Hypothalamus (tissue), 51 donors: ENCODE measurements around the gene KCTD3.

Experiments
- DNase-seq, 51 donors: peaks; one replicate each; lab custom pipeline; 2025; lab: John Stamatoyannopoulos, UW

The KCTD3 gene

DNA sequence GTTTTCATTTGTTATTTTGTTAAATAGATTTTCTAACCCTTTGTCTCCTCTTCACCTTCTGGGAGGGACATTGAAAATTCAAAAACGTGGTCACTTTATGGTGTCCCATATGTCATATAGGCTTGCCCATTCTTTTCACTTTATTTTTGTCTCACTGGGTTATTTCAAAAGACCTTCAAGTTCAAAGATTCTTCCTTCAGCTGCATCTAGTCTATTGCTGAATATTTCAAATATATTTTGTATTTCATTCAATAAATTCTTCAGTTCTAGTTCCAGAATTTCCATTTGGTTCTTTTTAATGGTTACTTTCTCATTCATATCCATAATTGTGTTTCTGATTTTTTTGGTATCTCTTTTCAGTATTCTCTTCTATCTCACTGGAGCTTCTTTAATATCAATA is 11.6 kb upstream of the KCTD3 start:
- no peak for DNase-seq

DNA sequence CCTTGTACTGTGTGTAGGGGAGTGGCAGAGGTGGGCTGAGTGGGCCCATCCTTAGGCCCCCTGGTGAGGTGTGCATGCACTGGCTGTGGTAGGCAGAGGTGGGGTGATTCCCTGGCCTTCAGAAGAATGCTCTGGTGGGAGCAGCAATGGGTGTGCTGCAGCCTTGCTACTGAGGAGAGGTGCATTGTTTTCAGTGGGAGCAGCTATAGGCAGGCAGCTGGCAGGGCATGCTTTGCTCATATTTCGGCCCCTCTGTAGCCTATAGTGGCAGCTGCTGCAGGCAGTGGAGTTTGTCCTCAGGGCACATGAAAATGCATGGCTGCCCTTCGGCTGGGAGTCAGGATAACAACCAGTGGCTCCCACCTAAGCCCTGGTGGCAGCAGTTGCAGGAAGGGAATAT is 10.1 kb upstream of the KCTD3 start:
- DNase-seq = no peak

DNA sequence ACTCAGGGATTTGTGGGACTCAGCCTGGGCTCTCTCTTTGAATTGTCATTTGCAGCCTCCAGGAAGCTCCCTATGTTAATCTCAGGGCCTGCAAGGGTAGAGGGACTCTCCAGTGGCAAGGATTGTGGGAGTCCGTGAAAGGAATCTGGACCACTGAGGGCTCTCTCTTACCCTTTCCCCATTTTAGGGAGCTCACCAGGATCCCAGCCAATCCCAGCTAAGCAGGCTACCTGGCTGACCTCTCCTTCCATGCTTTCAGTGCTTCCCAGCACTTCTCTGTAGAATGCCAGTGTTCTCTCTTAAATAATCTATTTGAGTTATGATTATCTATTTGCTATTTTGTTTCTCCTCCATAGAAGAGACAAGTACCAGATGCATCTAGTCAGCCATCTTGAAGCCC is 9.6 kb upstream of the KCTD3 start:
- DNase-seq = no peak

DNA sequence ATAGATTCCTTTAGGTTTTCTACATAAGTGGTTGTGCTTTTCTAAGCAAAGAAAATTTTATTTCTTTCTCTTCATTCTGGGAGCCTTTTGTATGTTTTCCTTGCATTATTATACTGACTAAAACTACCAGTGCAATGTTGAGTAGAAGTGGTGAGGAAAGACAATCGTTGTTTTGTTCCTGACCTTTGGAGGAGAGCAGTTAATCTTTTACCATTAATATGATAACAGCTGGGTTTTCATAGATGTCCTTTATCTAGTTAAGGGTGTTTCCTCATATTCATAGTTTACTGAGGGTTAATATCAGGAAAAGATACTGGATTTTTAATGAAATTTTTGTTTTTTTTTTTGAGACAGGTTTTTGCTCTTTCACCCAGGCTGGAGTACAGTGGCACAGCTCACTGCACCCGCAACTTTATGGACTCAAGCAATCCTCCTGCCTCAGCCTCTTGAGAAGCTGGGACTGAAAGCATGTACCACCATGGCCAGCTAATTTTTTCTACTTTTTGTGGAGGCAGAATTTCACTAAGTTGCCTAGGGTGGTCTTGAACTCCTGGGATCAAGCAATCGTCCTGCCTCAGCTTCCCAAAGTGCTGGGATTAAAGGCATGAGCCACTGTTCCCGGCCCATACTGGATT is 9.0 kb upstream of the KCTD3 start:
- DNase-seq = no peak

DNA sequence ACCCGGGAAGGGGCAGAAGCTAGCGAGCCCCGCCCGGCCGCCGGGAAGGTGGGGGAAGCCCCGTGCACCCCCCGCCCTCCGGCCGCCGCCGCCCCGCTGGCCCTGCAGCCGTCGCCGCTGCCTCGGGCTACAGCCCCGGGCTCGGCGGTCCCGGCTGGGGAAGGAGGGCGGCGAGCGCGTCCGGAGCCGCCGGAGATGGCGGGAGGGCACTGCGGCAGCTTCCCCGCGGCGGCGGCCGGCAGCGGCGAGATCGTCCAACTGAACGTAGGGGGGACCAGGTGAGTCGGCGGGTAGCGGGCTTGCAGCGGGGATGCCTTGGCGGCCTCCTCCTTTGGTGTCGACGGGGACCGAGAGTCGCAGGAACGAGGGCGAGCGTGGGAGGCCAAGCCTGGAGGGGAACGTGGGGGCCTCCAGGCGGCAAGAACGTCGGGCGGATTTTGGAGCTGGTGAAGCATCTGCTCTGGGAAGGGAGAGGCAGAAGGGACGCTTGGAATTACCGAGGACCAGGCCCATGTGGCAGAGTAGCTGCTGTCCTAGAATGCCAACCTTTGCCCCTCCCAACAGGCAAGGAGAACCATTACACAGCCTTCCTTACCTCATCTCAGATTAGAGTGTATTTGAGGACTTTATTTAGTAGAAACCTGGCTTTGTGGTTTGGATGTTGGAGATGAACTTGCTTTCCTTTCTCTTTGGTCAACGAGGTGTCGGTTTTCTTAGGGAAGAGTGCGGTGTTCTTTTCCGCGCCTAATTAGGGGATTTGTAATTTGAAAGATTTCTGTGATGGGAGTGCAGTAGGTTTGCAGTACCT is 591 bp downstream of the KCTD3 start:
- DNase-seq = peak in 47 of 51 donors; percentile 3 to 87 (median 48)

DNA sequence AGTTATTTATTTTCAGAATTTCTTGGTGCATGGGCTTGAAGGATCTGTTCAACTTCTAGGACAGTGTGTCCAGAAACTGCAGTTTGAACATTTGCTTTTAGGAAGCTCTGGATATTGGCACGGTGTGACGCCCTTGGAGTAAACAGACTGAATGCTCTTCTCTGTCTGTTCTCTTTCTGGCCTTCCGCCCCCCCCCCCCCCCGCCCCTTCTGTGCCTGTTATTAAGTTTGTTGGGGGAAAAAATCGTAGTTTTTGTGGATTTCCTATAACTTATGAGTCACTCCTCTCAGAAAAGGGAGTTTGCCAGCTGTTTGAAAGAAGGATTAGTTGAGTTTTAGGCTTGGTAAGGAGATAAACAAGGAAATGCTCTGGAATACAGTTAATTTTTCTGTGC is 1.2 kb downstream of the KCTD3 start:
- DNase-seq = peak in 32 of 51 donors; percentile 2 to 87 (median 30)

DNA sequence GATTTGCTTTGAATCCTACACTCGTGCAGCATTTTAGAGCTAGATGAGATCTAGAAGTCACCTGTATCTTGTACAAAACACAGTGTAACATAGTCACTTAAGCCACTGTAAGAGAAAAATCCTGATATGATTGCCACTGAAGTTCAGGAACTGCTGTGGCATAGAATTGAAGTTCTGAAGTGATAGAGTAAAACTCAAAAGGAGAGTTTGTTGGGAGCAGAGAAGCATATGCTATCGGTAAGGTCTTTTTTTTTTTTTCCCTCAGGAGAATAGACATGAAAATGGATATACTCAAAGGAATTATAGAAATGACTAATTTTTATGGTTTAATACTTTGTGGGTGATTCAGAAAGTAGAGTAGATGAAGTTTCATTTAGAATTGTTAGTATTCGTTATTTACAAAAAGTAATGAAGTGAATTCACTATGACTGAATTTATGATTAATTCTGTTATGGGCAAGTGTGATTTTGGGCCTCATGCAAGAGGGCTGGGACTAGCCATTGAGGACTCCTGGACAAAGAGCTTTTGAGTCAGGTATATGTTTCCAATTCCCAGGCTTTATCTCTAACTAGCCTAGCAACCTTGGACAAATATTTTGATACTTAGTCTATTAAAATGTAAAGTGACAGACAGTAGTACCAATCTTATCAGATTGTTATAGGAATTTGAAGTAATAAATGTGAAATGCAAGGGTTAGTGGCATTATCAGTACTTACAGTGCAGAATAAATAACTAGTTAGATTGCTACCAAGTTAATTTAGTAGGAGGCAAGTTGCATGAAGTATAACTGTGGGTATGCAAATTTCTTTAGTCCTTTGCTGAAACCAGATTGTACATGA is 3.1 kb downstream of the KCTD3 start:
- no peak for DNase-seq

DNA sequence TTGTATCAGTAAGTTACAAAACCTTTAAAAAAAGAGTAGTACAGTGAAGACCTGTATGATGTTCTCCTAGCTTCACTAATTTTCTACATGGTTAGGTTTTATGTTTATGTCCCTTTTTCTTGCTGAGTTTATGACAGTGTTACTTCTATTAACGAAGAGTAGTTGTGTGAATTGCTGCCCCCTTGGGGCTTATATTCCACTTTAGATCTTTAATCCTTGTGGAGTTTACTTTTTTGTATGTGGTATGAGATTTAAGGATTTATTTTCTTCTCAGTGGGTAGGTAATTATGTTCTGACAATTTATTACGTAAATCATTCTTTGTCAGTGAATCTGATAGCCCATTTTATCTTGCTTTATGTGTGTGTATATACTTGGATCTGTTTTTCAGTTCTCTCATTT is 14.8 kb downstream of the KCTD3 start:
- no peak for DNase-seq

DNA sequence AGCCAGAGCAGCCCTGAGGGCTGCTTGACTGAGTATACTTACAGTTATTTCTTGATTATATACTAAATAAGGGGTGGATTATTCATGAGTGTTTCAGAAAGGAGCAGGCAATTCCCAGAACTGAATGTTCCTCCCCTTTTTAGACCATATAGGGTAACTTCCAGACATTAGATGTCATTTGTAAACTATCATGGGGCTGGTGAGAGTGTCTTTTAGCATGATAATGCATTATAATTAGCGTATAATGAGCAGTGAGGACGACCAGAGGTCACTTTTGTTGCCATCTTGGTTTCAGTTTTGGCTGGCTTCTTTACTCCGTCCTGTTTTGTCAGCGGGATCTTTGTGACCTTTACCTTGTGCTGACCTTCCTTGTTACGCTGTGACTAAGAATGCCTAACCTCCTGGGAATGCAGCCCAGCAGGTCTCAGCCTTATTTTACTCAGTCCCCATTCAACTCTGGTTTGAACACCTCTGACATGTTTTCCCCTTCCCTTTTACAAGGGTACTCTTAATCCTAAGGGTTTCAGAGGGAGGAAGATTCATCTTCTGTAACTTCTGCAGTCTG is 16.2 kb downstream of the KCTD3 start:
- no peak for DNase-seq

DNA sequence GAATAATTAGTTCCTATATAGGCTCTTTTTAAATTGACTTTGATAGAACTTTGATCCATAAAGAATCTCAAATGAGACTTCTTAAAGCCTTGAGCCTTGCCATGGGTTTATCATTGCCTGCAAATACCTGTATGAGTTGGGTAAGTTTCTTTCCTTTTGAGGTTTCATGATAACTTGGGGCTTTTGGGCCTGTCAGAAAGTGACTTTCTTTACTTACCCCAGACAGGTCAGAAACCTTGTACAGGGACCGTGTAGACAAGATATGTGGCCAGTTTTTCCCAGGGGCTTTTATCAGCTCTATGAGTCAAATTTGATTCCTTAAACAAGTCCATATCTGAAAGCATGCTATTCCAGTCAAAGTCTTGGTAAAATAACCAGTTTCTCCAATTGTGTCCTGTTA is 17.3 kb downstream of the KCTD3 start:
- DNase-seq = no peak

DNA sequence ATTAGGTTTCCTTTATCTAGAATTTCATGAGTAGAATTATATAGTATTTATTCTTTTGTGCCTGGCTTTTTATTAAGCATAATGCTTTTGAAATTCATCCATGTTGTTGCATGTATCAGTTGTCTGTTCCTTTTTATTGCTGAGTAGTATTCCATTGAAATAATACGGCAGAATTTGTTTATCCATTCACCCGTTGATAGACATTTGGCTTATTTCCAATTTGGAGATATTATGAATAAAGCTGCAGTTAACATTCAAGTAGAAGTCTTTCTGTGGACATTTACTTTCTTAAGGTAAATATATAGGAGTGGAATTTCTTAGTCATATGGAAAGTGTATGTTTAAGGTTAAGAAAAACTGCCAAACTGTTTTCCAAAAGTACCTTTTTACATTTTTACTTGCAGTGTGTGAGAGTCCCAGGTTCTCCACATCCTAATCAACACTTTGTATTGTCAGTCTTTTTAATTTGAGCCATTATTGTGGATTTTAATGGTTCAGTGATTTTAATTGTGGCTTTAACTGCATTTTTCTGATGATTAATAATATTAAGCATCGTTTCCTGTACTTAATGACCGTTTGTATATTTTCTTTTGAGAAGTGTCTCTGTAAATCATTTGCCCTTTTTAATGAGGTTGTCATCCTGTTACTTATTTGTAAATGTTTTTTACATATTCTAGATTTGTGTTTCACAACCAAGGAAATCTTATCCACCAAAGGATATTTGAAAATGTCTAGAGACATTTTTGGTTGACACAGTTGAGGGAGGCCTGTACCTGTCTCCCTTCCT is 22.7 kb downstream of the KCTD3 start:
- DNase-seq = no peak

DNA sequence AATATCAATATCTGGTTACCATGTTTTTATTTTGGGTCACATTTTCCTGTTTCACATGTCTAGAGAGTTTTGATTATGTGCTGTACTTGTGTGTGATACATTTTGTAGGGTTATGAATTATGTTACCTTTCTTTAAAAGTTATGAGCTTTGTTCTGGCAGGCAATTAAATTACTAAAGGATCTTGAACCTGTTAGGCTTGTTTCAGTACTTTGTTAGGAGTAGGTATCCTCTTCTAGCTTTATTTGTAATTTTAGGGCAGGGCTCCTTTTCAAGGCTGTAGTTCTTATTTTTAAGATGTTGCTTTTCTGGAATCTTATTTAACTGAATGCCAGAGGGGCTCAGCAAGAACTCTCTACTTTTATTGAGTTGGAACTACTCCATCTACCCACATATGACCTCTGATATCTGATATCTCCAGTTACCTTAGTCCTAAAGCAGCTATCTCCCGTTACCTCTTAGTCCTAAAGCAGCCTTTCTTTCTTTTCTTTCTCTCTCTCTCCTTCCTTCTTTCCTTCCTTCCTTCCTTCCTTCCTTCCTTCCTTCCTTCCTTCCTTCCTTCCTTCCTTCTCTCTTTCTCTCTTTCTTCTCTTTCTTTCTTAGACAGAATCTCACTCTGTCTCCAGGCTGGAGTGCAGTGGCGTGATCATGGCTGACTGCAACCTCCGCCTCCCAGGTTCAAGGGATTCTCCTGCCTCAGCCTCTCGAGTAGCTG is 23.8 kb downstream of the KCTD3 start:
- DNase-seq = no peak

DNA sequence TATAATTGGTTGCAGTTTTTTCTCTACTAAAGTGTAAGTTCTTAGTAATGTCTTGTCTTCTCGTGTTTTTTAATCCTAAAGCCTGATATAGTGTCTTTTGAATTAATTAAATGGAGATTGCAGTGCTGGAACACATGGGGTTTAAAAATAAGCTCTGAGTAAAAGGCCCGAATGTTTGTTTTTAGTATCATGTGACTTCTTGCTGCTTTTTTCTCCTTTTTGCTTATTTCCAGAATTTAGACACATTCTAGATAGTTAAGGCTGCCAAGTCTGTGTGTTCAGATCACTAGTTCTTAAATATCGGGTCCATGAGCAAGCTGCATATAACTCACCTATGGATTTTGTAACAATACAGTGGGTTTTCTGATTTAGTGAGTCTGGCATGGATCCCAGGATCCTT is 27.5 kb downstream of the KCTD3 start:
- DNase-seq = no peak

DNA sequence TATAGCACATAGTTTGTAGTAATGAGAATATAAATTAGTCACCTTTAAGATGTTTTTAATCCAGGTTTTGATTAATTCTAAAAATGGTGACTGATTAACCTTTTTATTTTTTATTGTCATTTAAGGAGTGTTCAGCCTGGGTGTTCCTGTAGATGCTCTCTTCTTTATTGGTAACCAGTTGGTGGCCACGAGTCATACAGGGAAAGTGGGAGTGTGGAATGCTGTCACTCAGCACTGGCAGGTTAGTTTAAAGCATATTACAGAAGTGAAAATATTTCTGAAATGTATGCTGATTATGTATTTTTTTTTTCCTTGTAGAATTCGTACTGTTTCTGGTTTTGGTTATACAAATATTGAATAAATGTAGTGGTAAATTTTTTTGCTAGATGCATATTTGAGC is 28.1 kb downstream of the KCTD3 start:
- no peak for DNase-seq

DNA sequence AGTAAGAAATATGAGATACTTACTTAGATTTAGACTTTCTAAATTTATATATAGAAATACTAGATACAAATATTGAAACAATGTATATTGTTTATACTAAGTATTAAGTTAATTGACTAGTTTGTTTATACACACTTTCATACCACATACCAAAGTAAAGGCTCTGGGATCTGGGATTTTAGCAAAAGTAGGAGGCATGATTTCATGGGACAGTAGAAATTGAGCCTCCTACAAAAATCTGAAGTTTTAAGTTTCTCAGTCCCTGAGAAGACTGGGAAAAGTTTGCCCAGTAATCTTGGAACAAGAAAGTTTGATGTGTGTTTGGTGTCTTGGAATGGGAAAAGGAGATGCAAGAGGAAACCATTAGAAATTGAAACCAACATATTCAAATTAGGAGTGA is 30.9 kb downstream of the KCTD3 start:
- no peak for DNase-seq

DNA sequence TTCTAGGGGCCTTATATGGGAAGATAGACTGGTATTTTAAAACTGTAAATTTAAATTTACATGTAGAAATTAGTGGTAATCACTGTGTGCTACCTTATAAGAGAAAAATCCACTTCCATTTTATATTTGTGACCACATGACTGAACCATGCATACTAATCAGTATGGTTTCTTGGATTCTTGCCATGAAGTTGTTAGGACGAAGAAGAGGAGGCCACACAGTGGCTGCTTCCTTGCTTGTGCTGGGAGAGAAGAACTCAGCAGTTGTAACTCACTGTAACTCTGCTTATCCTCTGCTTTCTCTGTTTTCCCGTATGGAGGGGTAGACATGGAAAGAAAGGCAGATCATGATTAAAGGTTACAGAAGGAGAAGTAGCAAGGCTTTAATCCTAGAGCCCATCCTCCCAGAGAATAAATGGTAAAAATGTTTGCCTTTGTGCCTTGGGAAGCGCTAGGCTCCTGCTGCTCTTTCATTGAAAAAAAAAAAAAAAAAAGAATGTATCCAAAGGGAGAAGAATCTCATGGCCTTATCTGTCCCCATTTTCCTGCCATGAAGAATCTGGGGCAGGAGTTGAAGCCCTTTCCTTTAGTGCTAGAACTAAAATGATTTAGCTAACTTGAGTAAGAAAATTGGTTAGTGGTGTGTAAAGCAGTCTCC is 32.4 kb downstream of the KCTD3 start:
- DNase-seq = peak in 2 of 51 donors; percentile 0 to 1

DNA sequence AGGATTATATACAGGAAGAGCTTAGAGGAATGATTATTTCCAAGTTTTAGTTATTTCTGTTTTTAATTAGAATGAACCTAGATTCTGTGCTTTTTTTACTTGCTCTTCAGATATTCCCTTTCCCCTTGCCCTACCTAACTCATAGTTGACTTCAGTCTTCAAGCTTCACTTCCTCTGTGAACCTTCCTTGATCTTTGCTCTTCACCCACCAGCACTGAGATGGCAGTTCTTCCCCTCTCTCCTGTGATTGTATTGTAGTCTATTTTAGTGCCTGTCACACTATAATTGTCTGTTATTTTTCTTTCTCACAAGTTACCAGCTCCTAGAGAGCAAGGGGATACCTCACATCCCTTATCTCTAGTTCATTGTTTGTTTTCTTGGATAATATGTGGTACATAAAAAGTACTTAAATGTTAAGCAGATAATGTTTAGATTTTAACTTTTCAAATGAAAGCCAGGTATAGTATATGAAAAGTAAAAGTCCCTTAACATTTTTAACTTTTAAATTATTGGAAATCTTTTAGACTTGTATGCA is 33.2 kb downstream of the KCTD3 start:
- DNase-seq = no peak

DNA sequence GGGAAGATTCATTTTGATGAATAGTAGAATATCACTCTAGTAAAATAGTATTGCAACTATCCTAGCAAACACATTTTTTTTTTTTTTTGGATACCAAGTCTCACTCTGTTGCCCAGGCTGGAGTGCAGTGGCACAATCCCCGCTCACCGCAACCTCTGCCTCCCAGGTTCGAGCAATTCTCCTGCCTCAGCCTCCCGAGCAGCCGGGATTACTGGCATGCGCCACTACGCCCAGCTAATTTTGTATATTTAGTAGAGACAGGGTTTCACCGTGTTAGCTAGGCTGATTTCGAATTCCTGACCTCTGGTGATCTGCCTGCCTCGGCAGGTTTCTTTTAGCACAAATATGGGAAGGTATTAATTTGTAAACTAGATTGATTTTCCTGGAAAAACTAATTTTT is 33.8 kb downstream of the KCTD3 start:
- DNase-seq = no peak

DNA sequence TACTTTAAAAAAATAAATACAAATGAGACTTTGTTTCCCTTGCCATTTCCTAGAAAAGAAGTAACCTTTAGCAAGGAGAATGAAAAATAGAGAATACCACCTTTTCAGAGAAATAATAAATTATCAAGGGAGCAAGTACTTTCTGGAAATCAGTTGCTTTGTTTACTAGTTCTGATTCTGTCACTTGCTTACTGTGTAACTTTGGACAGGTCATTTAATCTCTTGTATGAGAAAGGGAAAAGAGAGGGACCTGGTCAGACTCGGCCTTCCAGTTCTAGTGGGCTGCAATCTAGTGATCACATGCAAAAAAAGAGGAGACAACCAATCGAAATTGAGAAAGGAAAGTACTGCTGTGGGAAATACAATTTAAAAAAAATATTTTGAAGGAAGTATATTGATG is 34.2 kb downstream of the KCTD3 start:
- DNase-seq = no peak
